H1 (cell line): ENCODE data around the gene CCT5. TPM values are rescaled to one million over a fixed set of nuclear protein-coding genes. Genes with fewer than 3 reads are reported as not detected.

Experiments
- CTCF ChIA-PET: fragments of 300-600 bp; sonication (Branson Sonifier 250); formaldehyde crosslinking; loops from one replicate; lab custom pipeline; 2021; ENCODE audit not compliant: partially characterized antibody; lab: Charles Lee
- POLR2A ChIA-PET: fragments of 300-600 bp; sonication (Branson Sonifier 250); formaldehyde crosslinking; loops from one replicate; lab custom pipeline; 2021; ENCODE audit warnings: inconsistent platforms; ENCODE audit not compliant: partially characterized antibody; lab: Charles Lee
- DNase-seq, 2 experiments: peaks; one replicate each; pipeline versions ENCODE4 v3.0.0 to v3.0.0-alpha.2; 2010 to 2022; ENCODE audit warnings: low spot score in 2 of 2, low read depth in 1 of 2, mixed read lengths in 1 of 2
- FAIRE-seq: peaks from 2 replicates; lab custom pipeline; 2011; peaks lifted over from hg19 to GRCh38; lab: Jason Lieb, UNC
- H2AFZ ChIP-seq: 2 replicates; pipeline ENCODE4 v1.8.1; 2012; ENCODE audit warnings: low read length, inconsistent platforms
- H2AK5ac ChIP-seq: 2 replicates; pipeline ENCODE4 v1.6.1; 2013; ENCODE audit warnings: low read depth, low read length
- H2BK120ac ChIP-seq: replicated peaks from 2 replicates; pipeline ENCODE3; 2013; ENCODE audit warnings: low read depth, low read length, inconsistent platforms
- H2BK12ac ChIP-seq: 2 replicates; pipeline ENCODE4 v1.6.1; 2013; ENCODE audit warnings: low read depth, low read length
- H2BK15ac ChIP-seq: 2 replicates; pipeline ENCODE4 v1.6.1; 2013; ENCODE audit warnings: low read length
- H2BK20ac ChIP-seq: 2 replicates; pipeline ENCODE4 v1.6.1; 2013; ENCODE audit warnings: low read length
- H2BK5ac ChIP-seq: 2 replicates; pipeline ENCODE4 v1.6.1; 2013; ENCODE audit warnings: low read depth, low read length
- H3K14ac ChIP-seq: 2 replicates; pipeline ENCODE4 v1.6.1; 2013; ENCODE audit warnings: inconsistent platforms; ENCODE audit not compliant: insufficient read length
- H3K18ac ChIP-seq: 2 replicates; pipeline ENCODE4 v1.6.1; 2013; ENCODE audit warnings: low read length; ENCODE audit errors: extremely low read depth
- H3K23ac ChIP-seq: 2 replicates; pipeline ENCODE4 v1.6.1; 2013; ENCODE audit warnings: inconsistent platforms; ENCODE audit not compliant: insufficient read length
- H3K23me2 ChIP-seq: 2 replicates; pipeline ENCODE4 v1.6.1; 2013; ENCODE audit warnings: low read depth, low read length
- H3K27ac ChIP-seq: 2 replicates; pipeline ENCODE4 v1.6.1; 2011; ENCODE audit warnings: low read depth, low read length, inconsistent platforms
- H3K27me3 ChIP-seq, 4 experiments: replicated peaks in 1 of 4; 1 replicate in 1 of 4; 2 replicates in 3 of 4; pipeline versions ENCODE4 v1.6.1 to v1.8.1; 2011 to 2013; ENCODE audit warnings: low read length in 3 of 4, mild to moderate bottlenecking in 3 of 4, inconsistent platforms in 2 of 4, mixed read lengths in 2 of 4, moderate library complexity in 1 of 4; ENCODE audit not compliant: control insufficient read depth in 3 of 4, insufficient read depth in 3 of 4; ENCODE audit errors: extremely low read depth in 1 of 4
- H3K36me3 ChIP-seq, 4 experiments: 2 replicates each; pipeline versions ENCODE4 v1.6.1 to v1.8.1; 2011 to 2013; ENCODE audit warnings: mild to moderate bottlenecking in 4 of 4, low read length in 3 of 4, moderate library complexity in 2 of 4, control low read depth in 1 of 4, inconsistent platforms in 1 of 4; ENCODE audit not compliant: insufficient read depth in 4 of 4, control insufficient read depth in 2 of 4
- H3K4ac ChIP-seq: replicated peaks from 2 replicates; pipeline ENCODE3; 2013; ENCODE audit warnings: low read length, low read depth, mixed read lengths, inconsistent platforms; ENCODE audit not compliant: insufficient read length
- H3K4me1 ChIP-seq, 4 experiments: replicated peaks in 1 of 4; 1 replicate in 1 of 4; 2 replicates in 3 of 4; pipeline versions ENCODE4 v1.6.1 to v1.8.1; 2011 to 2013; ENCODE audit warnings: low read length in 3 of 4, inconsistent platforms in 2 of 4, mixed read lengths in 1 of 4; ENCODE audit not compliant: insufficient read depth in 4 of 4, control insufficient read depth in 3 of 4
- H3K4me2 ChIP-seq, 2 experiments: 2 replicates each; pipeline versions ENCODE4 v1.6.1 to v1.8.1; 2011 to 2013; ENCODE audit warnings: low read depth in 2 of 2, low read length in 2 of 2, control low read depth in 1 of 2, inconsistent platforms in 1 of 2, mild to moderate bottlenecking in 1 of 2; ENCODE audit not compliant: insufficient read depth in 1 of 2
- H3K4me3 ChIP-seq, 4 experiments: fragments of 200-600, 300-600 bp in 1 of 4; sonication (generic), shearing (Covaris generic), sonication (Bioruptor Twin) in 1 of 4; 2 replicates each; pipeline versions ENCODE4 v1.5.1 to v1.8.1; 2011 to 2016; ENCODE audit warnings: low read length in 4 of 4, low read depth in 3 of 4, control low read depth in 2 of 4, inconsistent platforms in 2 of 4, mild to moderate bottlenecking in 2 of 4, mixed read lengths in 1 of 4, moderate library complexity in 1 of 4; ENCODE audit not compliant: insufficient read depth in 2 of 4; ENCODE audit errors: extremely low read depth in 1 of 4
- H3K56ac ChIP-seq: replicated peaks from 2 replicates; pipeline ENCODE3; 2013; ENCODE audit warnings: low read depth, mild to moderate bottlenecking, mixed read lengths, low read length, inconsistent platforms; ENCODE audit not compliant: insufficient read length
- H3K79me1 ChIP-seq: 2 replicates; pipeline ENCODE4 v1.6.1; 2013; ENCODE audit warnings: low read depth, low read length, control low read depth
- H3K79me2 ChIP-seq, 2 experiments: 2 replicates each; pipeline versions ENCODE4 v1.6.1 to v1.8.1; 2012 to 2013; ENCODE audit warnings: low read length in 2 of 2, mild to moderate bottlenecking in 2 of 2, inconsistent platforms in 1 of 2; ENCODE audit not compliant: insufficient read depth in 2 of 2, control insufficient read depth in 1 of 2
- H3K9ac ChIP-seq, 4 experiments: replicated peaks in 1 of 4; 1 replicate in 1 of 4; 2 replicates in 3 of 4; pipeline versions ENCODE4 v1.6.1 to v1.8.1; 2011 to 2013; ENCODE audit warnings: low read depth in 3 of 4, low read length in 3 of 4, control low read depth in 2 of 4, mild to moderate bottlenecking in 2 of 4, moderate library complexity in 2 of 4, inconsistent platforms in 1 of 4; ENCODE audit errors: extremely low read depth in 1 of 4
- H3K9me3 ChIP-seq, 2 experiments: 2 replicates each; pipeline versions ENCODE4 v1.6.1 to v1.8.1; 2012 to 2013; ENCODE audit warnings: mild to moderate bottlenecking in 2 of 2, moderate library complexity in 2 of 2, control low read depth in 1 of 2, inconsistent platforms in 1 of 2, low read depth in 1 of 2, low read length in 1 of 2, mixed read lengths in 1 of 2; ENCODE audit not compliant: insufficient read depth in 2 of 2
- H4K20me1 ChIP-seq, 2 experiments: replicated peaks in 1 of 2; 2 replicates each; pipeline versions ENCODE3 to v1.8.1; 2011 to 2013; ENCODE audit warnings: inconsistent platforms in 2 of 2, low read length in 2 of 2, mild to moderate bottlenecking in 1 of 2; ENCODE audit not compliant: insufficient read depth in 2 of 2, control insufficient read depth in 1 of 2
- H4K5ac ChIP-seq: 2 replicates; pipeline ENCODE4 v1.6.1; 2013; ENCODE audit warnings: low read length, low read depth, mixed read lengths, inconsistent platforms; ENCODE audit not compliant: insufficient read length
- H4K8ac ChIP-seq: 2 replicates; pipeline ENCODE4 v1.8.0; 2013; ENCODE audit warnings: mild to moderate bottlenecking, moderate library complexity, low read length, inconsistent platforms; ENCODE audit not compliant: insufficient read depth; ENCODE audit errors: extremely low read depth
- H4K91ac ChIP-seq: replicated peaks from 2 replicates; pipeline ENCODE3; 2013; ENCODE audit warnings: low read length, mixed read lengths, inconsistent platforms; ENCODE audit not compliant: insufficient read length
- HDAC6 ChIP-seq: IDR thresholded peaks from one replicate; pipeline ENCODE4 v1.7.1; 2012; ENCODE audit warnings: low read depth, mild to moderate bottlenecking, inconsistent platforms, low read length, moderate library complexity
- WGBS, 2 experiments: shearing (Covaris generic) in 1 of 2; methylation state at CpG; one replicate each; pipeline versions ENCODE4 v1.1.6 to v1.1.7; 2013 to 2015; ENCODE audit warnings: low lambda C conversion rate in 2 of 2, mixed read lengths in 2 of 2, inconsistent platforms in 1 of 2, low coverage in 1 of 2, missing lambda C conversion rate in 1 of 2; ENCODE audit not compliant: insufficient replicate concordance in 2 of 2, insufficient coverage in 1 of 2, insufficient read length in 1 of 2; ENCODE audit errors: extremely low coverage in 1 of 2, missing lambda C conversion rate in 1 of 2; 5-methylcytosine and 5-hydroxymethylcytosine counted together
- polyA plus RNA-seq, 7 experiments: library from polyadenylated mRNA; depleted of rRNA in 3 of 7; stranded (reverse) in 5 of 7; unstranded in 2 of 7; fragments of >200 nt in 5 of 7; fragments of 200-250 nt in 2 of 7; gene quantifications; 1 replicate in 5 of 7; 2 replicates in 1 of 7; 4 replicates in 1 of 7; pipeline versions ENCODE4 v1.2.1 to v1.2.3, GENCODE V29; 2011 to 2013; ENCODE audit warnings: missing spikeins in 2 of 7, mixed read lengths in 2 of 7
- total RNA-seq: library from RNA; stranded (reverse); fragmentation: NEBNext Ultra II Directional; extraction: Animal tissue kit (Norgen Biotek cat#: 25700); gene quantifications from 2 replicates; pipeline ENCODE4 v1.2.1, GENCODE V29; 2021

The CCT5 gene
- total and polyA plus RNA-seq, 2 of the 8 experiments (the other 6 are each of a cell fraction or from before 2014, with no cell fraction given) = 425 to 549 TPM

DNA sequence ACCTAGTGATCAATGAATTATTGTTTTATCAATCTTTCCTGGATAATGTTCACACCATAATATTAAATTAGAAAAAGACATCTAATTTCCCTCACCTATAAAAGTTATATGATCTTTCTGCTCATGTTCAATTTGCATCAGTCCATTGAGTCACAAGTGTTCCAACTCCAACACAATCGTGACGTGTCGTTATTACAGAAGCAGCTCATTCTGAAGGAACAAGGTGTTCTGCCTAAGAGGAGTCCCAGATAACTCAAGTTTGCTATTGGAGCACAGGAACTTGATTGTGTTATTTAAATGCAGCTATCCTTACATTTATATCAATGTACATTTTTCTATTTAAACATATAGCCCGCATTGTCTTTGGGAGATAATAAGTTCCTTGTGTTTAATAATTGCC is 31.0 kb upstream of the CCT5 start:
- CTCF ChIA-PET = interaction anchor here (0.9 to 2.5 kb wide), 4 partner anchors 13 to 32 kb away, joined by 3 to 8 read pairs (median 4); no protein-coding TSS in a partner anchor
- no peak overlapping the region for H3K23ac ChIP-seq
- H3K27me3 ChIP-seq = no peaks in the 10 kb centered on the region
- H3K9ac ChIP-seq = no peak overlapping the region
- H4K5ac ChIP-seq = no peak overlapping the region
- no peaks in the 10 kb centered on the region for H3K79me2 ChIP-seq
- no peak overlapping the region for H2AFZ ChIP-seq
- no peak overlapping the region for H2BK20ac ChIP-seq
- POLR2A ChIA-PET = interaction anchor here (0.8 to 1.6 kb wide), 2 partner anchors 17 to 32 kb away, joined by 3 to 6 read pairs; partner anchors contain the start of genes ATPSCKMT and CCT5
- H3K56ac ChIP-seq = no peak overlapping the region
- H3K18ac ChIP-seq = no peak overlapping the region
- no peak for FAIRE-seq
- H3K9me3 ChIP-seq = no peaks in the 10 kb centered on the region
- WGBS, 2 experiments = 97% methylated on average over 4 of the region's 4 CpGs; no CpG with 5 or more reads in 1 of the 2 experiments
- H4K20me1 ChIP-seq = peaks cover 0 to 2% of the 10 kb centered on the region in 2 experiments
- H4K8ac ChIP-seq = no peak overlapping the region
- H3K4me3 ChIP-seq = no peak overlapping the region
- no peaks in the 10 kb centered on the region for H3K36me3 ChIP-seq
- H4K91ac ChIP-seq = no peak overlapping the region
- no peak overlapping the region for H2BK12ac ChIP-seq
- no peak overlapping the region for H2BK5ac ChIP-seq
- H2AK5ac ChIP-seq = no peak overlapping the region
- H3K4me1 ChIP-seq = no peaks in the 10 kb centered on the region
- H3K23me2 ChIP-seq = no peaks in the 10 kb centered on the region
- no peak overlapping the region for H2BK15ac ChIP-seq
- no peak overlapping the region for H3K4me2 ChIP-seq
- TF ChIP-seq HDAC6 = no peak
- H3K27ac ChIP-seq = no peak overlapping the region
- no peak overlapping the region for H2BK120ac ChIP-seq
- H3K14ac ChIP-seq = no peak overlapping the region
- DNase-seq = no peak
- H3K4ac ChIP-seq = no peak overlapping the region
- no peaks in the 10 kb centered on the region for H3K79me1 ChIP-seq
